Thoracic aorta (tissue), 2 donors: Measurements from ENCODE around the gene RIMS4. TPM values are rescaled to one million over a fixed set of nuclear protein-coding genes. Genes with fewer than 3 reads are reported as not detected.
A peak's percentile ranks its signal among the peaks of the same experiment; 100 is the strongest.

ENCODE experiments used
- ATAC-seq: fragments of 150-250 bp; one replicate; pipeline ENCODE4 v1.8.0; 2017; ENCODE audit warnings: low read depth; ENCODE audit not compliant: insufficient number of reproducible peaks, low FRiP score
- DNase-seq: peaks from one replicate; pipeline ENCODE4 v3.0.0-alpha.2; 2020; ENCODE audit warnings: low spot score
- H3K27ac ChIP-seq, 2 donors: fragments of 200-600 bp; sonication (generic); 1 replicate in 1 of 2; 2 replicates in 1 of 2; pipeline ENCODE4 v1.5.1; 2016; ENCODE audit warnings: mild to moderate bottlenecking in 2 of 2, moderate library complexity in 2 of 2
- H3K27me3 ChIP-seq: fragments of 200-600 bp; sonication (generic); replicated peaks from 2 replicates; pipeline ENCODE4 v1.6.0; 2016; ENCODE audit warnings: mild to moderate bottlenecking; ENCODE audit not compliant: insufficient read depth
- H3K36me3 ChIP-seq: fragments of 200-600 bp; sonication (generic); one replicate; pipeline ENCODE4 v1.5.1; 2016
- H3K4me1 ChIP-seq, 2 donors: fragments of 200-600 bp; sonication (generic); 1 replicate in 1 of 2; 2 replicates in 1 of 2; pipeline versions ENCODE4 v1.5.1 to v1.6.0; 2016; ENCODE audit warnings: low read depth in 2 of 2, mild to moderate bottlenecking in 1 of 2; ENCODE audit not compliant: control insufficient read depth in 1 of 2
- H3K4me3 ChIP-seq: fragments of 200-600 bp; sonication (generic); 2 replicates; pipeline ENCODE4 v1.5.1; 2016; ENCODE audit warnings: mild to moderate bottlenecking
- H3K9me3 ChIP-seq: fragments of 200-600 bp; sonication (generic); 2 replicates; pipeline ENCODE4 v1.5.1; 2016
- total RNA-seq, 2 donors: library from RNA; depleted of rRNA; stranded (reverse); fragments of >200 nt; gene quantifications; one replicate each; pipeline versions ENCODE4 v1.1.0 to v1.2.3, GENCODE V29; 2016
- TF ChIP-seq, protein P1 (sequence below): fragments of 200-600 bp; sonication (generic); IDR thresholded peaks from one replicate; pipeline ENCODE4 v1.5.1; 2019; ENCODE audit warnings: antibody characterized with exemption

The RIMS4 gene
- total RNA-seq, 2 donors from 2014 or later, result 2.4 to 13.5 TPM

DNA sequence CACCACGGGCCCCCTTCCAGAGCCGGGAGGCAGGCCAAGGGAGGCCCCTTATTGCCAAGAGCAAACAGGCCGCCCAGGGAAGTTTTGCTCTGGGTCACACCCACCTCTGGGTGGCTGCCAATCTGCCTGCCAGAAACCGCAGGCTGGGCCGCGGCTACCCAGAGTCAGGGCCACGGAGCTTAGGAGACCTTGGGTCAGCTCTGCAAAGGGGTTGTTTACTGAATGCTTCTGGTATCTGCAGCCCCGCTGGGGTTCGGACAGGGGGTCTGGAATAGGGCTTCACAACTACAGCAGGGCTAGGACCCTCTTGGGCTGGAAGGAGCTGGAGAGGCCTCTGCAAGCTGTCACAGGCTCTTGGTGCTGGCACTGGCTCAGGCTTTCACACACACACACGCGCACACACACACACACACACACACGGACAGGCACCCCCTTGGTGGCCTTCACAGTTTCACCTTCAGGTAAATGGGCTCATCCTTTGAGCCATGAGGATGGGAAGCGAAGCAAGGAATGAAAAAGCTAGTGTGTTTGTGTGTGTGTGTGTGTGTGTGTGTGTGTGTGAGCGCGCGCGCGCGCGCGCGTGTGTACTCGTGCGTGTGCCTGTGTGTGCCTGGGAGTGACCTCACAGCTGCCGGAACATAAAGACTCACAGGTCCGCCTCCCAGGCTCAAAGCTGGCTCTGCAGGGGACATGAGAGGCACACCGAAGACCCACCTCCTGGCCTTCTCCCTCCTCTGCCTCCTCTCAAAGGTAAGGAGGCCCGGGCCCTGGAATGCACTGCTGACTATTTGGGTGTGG is 95.4 kb downstream of the RIMS4 start, which contains the start of gene CCN5:
Gene CCN5 (plus strand): TSS at position 669 of the 798 bp plus-strand sequence. CDS start 22 bp downstream, at position 691.
- Histone ChIP-seq H3K27me3 (no peaks in the 10 kb centered on the region), H3K4me1 (peaks cover 49 to 88% of the 10 kb centered on the region in 2 donors), H3K36me3 (no peaks in the 10 kb centered on the region), H3K4me3 (peak within 1 kb of the TSS; percentile 72), H3K9me3 (no peaks in the 10 kb centered on the region), H3K27ac (peak within 1 kb of the TSS; percentile 97 to 99)
- DNase-seq (peak; percentile 73), ATAC-seq (peak; percentile 64)
- TF ChIP-seq, protein P1, sequence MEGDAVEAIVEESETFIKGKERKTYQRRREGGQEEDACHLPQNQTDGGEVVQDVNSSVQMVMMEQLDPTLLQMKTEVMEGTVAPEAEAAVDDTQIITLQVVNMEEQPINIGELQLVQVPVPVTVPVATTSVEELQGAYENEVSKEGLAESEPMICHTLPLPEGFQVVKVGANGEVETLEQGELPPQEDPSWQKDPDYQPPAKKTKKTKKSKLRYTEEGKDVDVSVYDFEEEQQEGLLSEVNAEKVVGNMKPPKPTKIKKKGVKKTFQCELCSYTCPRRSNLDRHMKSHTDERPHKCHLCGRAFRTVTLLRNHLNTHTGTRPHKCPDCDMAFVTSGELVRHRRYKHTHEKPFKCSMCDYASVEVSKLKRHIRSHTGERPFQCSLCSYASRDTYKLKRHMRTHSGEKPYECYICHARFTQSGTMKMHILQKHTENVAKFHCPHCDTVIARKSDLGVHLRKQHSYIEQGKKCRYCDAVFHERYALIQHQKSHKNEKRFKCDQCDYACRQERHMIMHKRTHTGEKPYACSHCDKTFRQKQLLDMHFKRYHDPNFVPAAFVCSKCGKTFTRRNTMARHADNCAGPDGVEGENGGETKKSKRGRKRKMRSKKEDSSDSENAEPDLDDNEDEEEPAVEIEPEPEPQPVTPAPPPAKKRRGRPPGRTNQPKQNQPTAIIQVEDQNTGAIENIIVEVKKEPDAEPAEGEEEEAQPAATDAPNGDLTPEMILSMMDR, result no peak

DNA sequence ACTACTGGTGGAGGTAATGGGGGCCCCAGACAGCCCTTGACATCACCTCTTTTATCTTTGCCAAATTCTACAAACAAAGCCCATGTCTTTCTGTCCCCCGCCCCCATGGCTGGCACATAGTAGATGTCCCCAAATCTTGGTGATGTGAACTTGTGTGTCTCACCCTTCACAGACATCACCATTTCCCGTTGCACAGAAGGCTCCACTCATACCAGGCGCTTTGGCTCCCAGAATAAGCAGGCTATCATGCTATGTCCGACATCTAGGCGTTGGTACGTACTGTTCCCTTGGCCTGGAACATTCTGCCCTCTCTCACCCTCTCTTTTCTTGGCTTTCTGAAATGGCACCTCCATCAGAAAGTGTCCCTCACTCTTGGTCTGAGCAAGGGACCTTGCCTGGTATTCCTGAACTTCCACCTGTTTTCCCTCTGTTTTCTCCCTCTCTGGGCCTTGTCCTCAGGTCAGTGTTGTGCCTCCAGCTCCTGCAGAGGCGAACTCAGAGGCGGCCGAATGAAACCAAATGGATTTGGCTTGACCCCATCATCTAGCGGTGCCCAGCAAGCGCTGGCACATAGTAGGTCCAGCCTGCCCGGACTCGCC is 96.1 kb downstream of the RIMS4 start:
- Histone ChIP-seq H3K27ac (peak overlapping the region; percentile 97 to 99), H3K4me3 (peak overlapping the region; percentile 72), H3K27me3 (no peaks in the 10 kb centered on the region), H3K4me1 (peaks cover 42 to 81% of the 10 kb centered on the region in 2 donors), H3K9me3 (no peaks in the 10 kb centered on the region), H3K36me3 (no peaks in the 10 kb centered on the region)
- DNase-seq, result peak; percentile 60
- TF ChIP-seq, protein P1, result no peak
- peak; percentile 60 for ATAC-seq

GRCh38 chr20:44711237-44711636 is 99.1 kb downstream of the RIMS4 start:
- no peaks in the 10 kb centered on the region for H3K36me3 ChIP-seq
- H3K4me1 ChIP-seq, result peaks cover 22 to 68% of the 10 kb centered on the region in 2 donors
- no peaks in the 10 kb centered on the region for H3K27me3 ChIP-seq
- no peak for DNase-seq
- no peaks in the 10 kb centered on the region for H3K9me3 ChIP-seq
- H3K27ac ChIP-seq, result peak overlapping the region in 1 of 2 donors; percentile 99
- no peak for ATAC-seq
- TF ChIP-seq, protein P1, result no peak
- H3K4me3 ChIP-seq, result no peak overlapping the region

- H3K9me3 ChIP-seq, result no peaks in the 10 kb centered on the region
- ATAC-seq (no peak), DNase-seq (no peak)
- TF ChIP-seq, protein P1, result no peak
- no peak overlapping the region for H3K4me3 ChIP-seq
- peaks cover 19 to 67% of the 10 kb centered on the region in 2 donors for H3K4me1 ChIP-seq
- no peaks in the 10 kb centered on the region for H3K27me3 ChIP-seq
- H3K27ac ChIP-seq, result no peak overlapping the region
- no peaks in the 10 kb centered on the region for H3K36me3 ChIP-seq
These were observed 100.5 kb downstream of the RIMS4 start for GRCh38 chr20:44709797-44710196.

GRCh38 chr20:44709380-44709779 is 101.0 kb downstream of the RIMS4 start:
- DNase-seq (no peak), ATAC-seq (no peak)
- TF ChIP-seq, protein P1, result no peak
- Histone ChIP-seq H3K4me1 (peaks cover 16 to 67% of the 10 kb centered on the region in 2 donors), H3K27ac (no peak overlapping the region), H3K36me3 (no peaks in the 10 kb centered on the region), H3K9me3 (no peaks in the 10 kb centered on the region), H3K27me3 (no peaks in the 10 kb centered on the region), H3K4me3 (no peak overlapping the region)
